Renal pelvis (tissue), 4 donors: Measurements from ENCODE around the gene KRTAP10-3. TPM values are rescaled to one million over a fixed set of nuclear protein-coding genes. Genes with fewer than 3 reads are reported as not detected.
"Not testable (repeated sequence)": the region's sequence is repeated elsewhere in the genome, so short reads cannot be mapped to it uniquely, and the experiment has no call there.

Experiments used
- DNase-seq: peaks from one replicate; pipeline ENCODE4 v3.0.0-alpha.2; 2013
- polyA plus RNA-seq, 3 donors: library from polyadenylated mRNA; unstranded; fragments of 120-200 nt; gene quantifications; one replicate each; pipeline ENCODE4 v1.2.1, GENCODE V29; 2013; ENCODE audit not compliant: insufficient read length in 3 of 3

KRTAP10-3 gene
- polyA plus RNA-seq, 3 donors: not detected

DNA sequence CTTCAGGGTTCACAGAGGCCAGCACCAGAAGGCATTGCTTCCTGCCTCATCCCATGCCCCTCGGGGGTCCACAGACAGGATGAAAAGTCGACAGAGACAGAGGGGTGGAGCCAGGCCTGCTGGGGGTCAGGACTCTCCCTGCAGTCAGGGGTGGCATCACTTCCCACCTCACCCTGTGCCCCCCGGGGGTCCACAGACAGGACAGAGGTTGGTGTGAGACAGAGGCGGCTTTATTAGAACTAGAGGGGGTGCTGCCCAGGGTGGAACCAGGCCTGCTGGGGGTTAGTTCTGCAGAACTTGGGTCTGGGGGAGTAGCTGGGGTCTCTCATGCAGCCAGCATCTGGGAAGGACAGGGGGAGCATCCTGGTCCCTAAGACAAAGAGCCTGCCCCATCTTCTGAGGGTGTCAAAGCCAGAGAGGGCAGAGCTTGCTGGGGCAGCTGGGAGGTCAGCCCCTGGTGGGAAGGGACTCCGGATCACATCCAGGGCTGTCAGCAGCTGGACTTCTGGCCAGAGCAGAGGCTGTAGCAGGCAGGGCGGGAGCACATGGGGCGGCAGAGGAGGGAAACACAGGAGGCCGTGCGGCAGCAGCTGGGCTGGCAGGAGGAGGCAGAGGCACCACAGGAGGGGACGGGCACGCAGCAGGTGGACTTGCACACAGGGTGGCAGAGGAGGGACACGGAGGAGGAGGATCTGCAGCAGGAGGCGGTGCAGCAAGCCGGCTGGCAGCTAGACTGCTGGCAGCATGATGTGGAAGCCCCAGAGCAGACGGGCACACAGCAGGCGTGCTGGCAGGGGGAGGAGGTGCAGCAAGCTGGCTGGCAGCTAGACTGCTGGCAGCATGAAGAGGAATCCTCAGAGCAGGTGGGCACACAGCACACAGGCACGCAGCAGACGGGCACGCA lies 32.6 kb upstream of the KRTAP10-3 start:
- not testable (repeated sequence) for DNase-seq

DNA sequence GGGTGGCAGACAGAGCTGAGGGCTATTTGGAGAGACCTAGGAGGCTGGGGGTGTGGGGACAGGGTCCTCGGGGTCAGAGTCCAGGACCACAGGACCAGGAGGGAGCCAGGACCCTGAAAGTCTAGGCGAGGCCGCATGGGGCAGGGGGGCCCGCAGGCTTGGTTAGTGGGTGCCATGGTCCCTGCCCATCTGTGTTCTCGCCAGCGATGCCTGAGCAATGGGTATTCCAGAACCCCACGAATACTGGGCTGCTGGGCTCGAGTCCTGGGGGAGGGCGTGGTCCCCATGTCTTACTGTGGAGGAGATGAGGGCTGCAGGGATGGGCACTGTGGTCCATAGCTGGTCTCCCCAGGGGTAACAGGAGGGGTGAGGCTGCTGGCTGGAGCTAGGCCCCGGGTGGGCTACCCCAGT lies 31.7 kb upstream of the KRTAP10-3 start:
- no peak for DNase-seq

DNA sequence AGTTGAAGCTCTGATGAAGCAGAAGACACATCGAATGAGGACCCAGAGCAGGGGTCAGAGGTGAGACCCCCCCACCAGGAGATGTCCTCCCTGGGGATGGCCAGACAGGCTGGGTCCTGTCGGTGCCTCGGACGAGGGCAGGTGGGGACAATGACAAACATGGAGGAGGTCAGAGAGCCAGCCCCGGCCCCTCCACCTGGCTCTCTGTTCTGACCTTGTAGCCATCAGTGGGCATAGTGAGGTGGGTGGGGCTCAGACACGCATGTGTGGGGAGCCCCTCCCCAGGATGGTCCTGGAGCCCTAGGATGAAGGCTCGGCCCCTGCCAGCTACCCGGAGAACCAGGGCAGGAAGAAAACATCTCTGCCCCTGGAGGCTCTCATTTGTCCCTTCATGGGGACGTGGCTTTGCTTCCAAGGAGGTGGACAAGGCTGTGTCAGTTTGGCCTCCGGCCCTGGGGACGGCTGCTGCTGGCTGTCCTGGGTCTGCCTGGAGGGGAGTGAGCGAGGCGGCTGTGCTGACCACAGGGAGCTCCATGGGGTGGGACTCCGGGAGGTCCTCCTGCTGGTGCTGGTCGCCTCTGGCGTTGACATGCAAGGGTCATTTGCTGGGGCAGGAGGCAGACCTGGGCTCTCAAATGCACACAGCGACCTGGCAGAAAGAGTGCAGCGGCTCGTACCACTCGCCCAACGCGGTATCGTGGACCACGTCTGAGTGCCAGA lies 31.2 kb upstream of the KRTAP10-3 start:
- DNase-seq: no peak

DNA sequence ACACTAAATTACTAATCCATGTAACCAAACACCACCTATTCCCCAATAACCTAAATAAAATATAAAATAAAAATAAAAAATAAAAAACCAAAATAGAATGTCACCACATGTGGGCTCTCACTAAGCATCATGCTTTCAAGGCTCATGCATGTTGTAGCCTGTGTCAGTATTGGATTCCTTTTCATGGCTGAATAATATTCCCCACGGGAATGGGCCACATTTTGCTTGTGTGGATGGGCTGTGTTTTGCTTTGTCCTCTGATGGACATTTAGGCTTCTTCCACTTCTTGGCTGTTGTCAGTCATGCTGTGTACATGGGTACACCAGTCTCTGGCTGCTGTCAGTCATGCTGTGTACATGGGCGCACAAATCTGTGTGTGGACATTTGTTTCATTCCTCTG lies 30.5 kb upstream of the KRTAP10-3 start:
- no peak for DNase-seq

DNA sequence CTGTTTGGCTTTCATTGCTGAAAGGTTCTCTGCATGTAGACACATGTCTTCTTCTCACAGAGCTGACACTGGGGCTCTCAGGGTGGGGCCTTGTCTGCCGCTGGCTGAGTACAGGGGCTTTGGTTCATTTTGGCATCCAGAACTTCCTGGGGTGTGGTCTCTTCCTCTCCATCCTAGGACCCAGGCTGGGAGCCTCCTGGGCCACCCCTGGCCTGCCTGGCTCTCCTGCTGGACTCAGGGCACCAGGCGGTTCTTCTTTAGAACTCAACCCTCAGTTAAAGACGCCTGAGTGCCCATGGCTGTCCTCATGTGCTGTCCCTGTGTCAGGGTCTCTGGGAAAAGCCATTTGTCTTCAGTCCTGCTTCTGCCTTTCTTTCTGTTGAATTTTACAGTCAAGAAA lies 27.3 kb upstream of the KRTAP10-3 start:
- no peak for DNase-seq

DNA sequence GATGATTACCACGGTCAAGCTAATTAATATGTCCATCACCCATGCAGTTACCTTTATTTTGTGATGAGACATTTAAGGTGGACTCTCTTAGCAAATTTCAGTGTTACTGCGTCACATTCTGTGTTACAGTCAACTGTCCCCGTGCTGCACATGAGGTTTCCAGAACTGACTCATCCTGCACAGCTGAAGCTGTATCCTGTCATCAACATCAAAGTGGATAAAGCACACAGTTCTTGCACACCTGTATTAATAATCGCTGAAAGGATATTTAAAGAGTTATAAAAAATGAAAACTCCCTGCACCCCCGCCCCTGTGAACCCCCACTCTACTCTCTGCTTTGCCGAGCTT lies 25.2 kb upstream of the KRTAP10-3 start:
- no peak for DNase-seq

DNA sequence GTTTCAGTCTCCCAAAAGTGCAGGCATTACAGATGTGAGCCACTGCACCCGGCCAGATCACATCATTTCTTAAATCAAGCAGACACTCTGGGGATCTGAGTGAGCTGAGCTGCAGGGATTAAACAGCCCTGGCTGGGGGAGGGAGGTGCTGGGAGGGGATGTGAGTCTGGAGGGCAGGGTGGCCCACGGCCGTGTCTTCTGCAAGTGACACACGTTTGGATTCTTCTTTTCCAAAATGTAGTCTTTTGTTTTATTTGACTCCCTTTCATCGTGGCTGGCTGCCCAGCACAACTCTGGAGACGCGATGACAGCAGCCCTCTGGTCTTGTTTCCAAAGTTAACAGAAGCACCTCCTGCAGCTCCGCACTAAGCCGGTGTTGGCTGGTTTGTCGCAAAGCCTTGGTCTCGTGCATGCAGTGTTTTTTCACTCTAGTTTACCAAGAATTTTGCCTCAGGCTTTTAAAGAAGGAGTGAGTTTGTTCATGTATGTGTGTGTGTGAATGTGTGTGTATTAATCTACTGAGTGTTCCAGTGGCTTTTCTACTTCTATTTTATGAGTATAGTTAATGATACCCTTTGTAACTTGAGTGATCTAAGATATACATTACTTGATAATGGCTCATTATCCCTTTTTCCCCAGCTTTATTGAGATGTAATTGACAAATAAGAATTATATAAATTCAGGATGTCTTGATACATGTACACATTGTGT lies 24.6 kb upstream of the KRTAP10-3 start:
- peak; percentile 39 for DNase-seq

DNA sequence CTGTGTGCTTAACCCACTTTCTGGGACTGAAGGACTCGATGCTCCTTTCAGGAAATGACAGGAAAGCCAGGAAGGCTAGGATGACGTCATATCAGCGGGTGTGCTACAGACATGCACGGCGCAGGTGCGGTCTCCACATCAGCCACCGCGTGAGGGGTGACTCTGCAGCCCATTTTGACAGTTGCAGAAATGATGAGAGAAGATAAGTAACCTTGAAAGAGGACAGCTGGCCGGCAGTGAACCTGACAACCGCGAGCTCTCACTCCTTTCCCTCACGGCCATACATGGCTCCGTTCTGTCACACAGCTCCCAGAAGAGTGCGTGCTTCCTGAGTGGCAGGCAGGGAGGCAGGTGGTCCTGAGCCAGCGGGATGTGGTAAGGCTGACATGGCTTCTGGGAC lies 23.5 kb upstream of the KRTAP10-3 start:
- no peak for DNase-seq

DNA sequence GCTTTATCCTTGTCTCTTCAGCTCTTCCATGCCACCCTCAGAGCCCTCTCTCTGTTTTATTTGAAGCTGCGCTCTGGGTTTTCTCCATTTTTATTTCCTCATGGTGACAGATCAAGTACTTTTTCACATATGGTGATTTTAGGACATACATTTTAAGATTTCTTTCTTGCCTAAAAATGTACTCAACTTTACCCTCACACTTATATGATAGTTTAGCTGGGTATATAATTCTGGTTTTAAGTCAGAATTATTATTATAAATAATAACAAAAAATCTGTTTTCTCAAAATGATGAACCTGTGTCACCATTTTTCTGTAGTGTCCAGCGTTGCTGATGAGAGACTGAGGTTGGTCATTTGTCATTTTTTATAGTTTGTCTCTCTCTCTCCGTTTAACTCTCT lies 22.6 kb upstream of the KRTAP10-3 start:
- no peak for DNase-seq

DNA sequence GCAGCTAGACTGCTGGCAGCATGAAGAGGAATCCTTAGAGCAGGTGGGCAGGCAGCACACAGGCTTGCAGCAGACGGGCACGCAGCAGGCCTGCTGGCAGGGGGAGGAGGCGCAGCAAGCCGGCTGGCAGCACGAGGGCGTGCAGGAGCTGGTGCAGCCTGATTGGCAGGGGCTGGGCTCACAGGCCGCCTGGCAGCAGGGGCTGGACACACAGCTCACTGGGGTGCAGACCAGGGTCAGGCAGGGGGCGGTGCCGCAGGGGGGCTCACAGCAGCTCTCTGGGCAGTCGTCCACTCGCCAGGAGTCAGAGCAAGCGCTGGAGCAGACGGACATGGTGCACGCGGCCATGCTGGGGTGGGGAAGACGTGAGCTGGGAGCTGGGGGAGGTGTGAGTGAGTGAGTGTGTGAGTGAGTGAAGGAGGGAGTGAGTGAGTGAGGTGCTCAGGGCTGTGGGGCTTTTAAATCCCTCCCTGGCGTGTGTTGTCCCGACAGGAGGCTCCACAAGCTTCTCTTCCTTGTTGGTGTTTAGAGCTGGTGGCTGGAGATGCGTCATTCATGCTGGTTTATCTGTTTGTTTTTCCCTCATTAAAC lies 21.7 kb upstream of the KRTAP10-3 start, which contains the start of gene KRTAP10-5:
KRTAP10-5 (minus strand) TSS at position 374 of the 591 bp plus-strand sequence; CDS start at position 348, 26 bp downstream.
- not testable (repeated sequence) for DNase-seq

DNA sequence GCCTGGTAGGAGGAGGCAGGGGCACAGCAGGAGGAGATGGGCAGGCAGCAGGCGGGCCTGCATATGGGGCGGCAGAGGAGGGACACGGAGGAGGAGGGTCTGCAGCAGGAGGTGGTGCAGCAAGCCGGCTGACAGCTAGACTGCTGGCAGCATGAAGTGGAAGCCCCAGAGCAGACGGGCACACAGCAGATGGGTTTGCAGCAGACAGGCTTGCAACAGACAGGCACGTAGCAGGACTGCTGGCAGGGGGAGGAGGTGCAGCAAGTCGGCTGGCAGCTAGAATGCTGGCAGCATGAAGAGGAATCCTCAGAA lies 21.2 kb upstream of the KRTAP10-3 start:
- DNase-seq: no peak

DNA sequence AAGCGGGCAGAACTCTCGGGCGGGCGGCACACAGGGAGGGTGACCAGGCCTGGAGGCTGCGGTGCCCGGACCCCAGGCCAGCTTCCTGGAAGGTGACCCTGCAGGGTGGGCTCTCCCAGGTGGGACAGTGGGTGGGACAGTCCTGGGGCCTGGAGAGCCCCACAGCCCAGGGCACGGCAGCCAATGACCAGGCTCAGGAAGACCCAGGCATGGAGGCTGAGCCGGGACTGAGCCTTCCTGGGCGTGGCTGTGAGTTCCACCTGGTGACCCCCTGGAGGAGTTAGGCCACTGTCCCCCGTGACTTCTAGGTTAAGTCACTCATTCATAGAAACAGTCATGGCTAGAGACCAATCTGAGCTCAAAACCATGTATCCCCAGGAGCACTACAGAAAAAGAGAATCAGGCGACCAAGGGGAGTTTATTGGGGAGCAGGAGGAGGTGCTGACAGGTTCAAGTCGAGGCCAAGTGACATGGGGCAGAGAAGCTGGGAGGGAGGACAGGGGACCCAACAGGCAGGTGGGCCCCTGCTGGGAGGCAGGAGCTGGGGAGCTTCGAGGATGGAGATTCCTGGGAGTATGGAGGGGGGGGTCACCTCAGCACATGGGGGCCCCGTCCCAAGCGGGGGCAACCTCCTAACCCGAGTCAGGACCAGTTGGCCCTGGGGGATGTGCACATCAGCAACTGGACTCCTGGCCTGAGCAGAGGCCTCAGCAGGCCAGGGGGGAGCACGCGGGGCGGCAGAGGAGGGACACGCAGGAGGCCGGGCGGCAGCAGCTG lies 20.6 kb upstream of the KRTAP10-3 start:
- no peak for DNase-seq

DNA sequence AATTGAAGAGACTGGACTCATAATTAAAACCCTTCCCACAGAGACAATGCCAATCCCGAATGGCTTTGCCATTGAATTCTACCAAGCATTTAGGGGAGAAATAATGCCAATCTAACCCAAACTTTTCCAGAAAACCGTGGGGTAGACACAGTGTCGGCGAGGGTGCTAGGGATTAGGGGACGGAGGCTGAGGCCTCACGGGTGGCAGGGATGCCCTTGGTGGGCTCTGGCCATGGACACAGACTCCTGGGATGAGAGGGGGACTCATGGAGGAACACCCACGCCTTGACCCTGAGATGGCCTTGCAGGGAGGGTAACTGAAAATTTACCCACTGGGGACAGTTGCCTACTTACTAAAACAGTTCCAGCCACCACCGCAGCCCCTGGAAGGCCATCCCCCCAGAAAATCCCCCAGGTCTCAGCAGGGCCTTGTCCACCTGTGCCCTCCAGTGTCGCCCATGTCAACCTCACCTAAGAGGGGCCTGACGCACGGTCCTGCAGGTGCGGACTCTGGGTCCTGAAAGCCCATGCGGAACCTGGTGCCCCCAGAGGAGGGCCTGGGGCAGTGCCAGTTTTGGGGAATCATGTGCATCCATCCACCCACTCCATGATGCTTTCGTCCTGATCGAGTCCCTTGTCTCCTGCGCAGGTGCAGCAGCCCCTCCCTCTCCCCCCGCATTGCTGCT lies 19.9 kb upstream of the KRTAP10-3 start:
- no peak for DNase-seq

DNA sequence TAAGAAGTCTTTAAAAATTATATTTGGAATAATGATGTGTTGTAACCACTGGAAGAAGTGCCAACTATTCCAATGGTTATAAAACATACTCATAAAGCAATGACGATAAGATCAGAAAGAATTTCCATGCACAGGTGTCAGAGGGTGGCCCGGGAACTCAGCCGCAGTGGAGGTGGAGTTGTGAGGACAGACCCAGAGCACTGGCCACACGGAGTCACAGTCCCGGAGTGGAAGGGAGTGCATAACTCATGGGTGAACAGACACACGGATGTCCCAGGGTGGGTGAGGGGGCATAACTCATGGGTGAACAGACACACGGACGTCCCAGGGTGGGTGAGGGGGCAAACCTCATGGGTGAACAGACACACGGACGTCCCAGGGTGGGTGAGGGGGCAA lies 17.4 kb upstream of the KRTAP10-3 start:
- no peak for DNase-seq

DNA sequence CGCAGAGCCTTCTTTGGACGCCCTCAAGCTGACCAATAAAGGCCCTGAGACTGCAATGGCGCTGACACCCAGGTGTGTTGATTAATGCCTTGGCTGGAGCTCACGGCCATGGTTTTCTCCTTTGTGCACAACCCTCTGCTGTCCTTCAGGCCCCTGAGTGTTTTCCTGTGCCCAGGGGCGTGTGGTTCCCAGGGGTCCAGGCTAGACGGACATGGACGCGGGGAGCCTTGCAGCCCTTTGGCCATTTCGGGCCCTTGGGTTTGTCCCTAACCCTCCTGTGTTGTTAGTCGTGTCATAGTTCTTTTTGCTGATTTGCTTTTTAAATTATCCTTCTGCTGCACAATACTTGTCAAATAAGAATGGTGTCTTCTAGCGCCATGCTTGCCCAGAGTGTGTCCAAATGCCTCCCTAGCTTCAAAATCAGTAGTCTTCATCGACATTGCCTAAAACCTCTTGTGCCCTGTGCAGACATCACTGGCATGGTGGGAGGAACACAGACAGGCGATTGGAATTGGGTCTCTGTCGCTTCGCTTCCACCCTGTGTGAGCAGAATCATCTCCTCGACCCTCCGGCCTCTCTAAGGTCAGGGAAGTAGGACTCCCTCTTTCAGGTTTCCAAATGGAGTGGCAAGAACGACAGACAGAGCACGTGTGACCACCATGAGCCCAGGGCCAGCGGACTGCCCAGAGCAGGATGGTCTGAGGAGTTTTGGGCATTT lies 16.9 kb upstream of the KRTAP10-3 start:
- no peak for DNase-seq

DNA sequence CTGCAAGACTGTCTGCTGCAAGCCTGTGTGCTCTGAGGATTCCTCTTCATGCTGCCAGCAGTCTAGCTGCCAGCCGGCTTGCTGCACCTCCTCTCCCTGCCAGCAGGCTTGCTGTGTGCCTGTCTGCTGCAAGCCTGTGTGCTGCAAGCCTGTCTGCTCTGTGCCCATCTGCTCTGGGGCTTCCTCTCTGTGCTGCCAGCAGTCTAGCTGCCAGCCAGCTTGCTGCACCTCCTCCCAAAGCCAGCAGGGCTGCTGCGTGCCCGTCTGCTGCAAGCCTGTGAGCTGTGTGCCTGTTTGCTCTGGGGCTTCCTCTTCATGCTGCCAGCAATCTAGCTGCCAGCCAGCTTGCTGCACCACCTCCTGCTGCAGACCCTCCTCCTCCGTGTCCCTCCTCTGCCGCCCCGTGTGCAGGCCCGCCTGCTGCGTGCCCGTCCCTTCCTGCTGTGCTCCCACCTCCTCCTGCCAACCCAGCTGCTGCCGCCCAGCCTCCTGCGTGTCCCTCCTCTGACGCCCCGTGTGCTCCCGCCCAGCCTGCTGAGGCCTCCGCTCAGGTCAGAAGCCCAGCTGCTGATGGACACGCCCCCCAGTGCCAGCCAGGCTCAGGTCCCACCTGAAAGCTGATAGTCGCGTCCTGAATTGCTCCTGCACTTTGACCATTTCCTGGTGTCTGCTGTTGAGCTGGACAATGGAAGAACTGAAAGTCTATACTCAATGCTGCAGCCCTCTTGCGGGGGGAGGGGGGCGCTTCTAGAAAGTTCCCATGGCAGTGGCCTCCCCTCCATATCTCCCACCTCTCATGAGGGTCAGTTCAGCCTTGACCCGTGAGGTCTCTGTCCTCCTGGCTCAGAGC lies 16.1 kb upstream of the KRTAP10-3 start:
- no peak for DNase-seq

DNA sequence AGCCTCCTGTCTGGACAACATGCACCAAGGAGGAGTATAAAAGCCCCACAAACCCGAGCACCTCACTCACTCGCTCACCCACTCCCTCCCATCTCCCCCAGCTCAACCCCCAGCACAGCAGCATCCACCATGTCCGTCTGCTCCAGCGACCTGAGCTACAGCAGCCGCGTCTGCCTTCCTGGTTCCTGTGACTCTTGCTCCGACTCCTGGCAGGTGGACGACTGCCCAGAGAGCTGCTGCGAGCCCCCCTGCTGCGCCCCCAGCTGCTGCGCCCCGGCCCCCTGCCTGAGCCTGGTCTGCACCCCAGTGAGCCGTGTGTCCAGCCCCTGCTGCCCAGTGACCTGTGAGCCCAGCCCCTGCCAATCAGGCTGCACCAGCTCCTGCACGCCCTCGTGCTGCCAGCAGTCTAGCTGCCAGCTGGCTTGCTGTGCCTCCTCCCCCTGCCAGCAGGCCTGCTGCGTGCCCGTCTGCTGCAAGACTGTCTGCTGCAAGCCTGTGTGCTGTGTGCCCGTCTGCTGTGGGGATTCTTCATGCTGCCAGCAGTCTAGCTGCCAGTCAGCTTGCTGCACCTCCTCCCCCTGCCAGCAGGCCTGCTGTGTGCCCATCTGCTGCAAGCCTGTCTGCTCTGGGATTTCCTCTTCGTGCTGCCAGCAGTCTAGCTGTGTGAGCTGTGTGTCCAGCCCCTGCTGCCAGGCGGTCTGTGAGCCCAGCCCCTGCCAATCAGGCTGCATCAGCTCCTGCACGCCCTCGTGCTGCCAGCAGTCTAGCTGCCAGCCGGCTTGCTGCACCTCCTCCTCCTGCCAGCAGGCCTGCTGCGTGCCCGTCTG lies 15.2 kb upstream of the KRTAP10-3 start, which contains the start of gene KRTAP10-4:
KRTAP10-4 (plus strand) TSS at position 100 of the 827 bp plus-strand sequence; CDS start at position 130, 30 bp downstream.
- not testable (repeated sequence) for DNase-seq

DNA sequence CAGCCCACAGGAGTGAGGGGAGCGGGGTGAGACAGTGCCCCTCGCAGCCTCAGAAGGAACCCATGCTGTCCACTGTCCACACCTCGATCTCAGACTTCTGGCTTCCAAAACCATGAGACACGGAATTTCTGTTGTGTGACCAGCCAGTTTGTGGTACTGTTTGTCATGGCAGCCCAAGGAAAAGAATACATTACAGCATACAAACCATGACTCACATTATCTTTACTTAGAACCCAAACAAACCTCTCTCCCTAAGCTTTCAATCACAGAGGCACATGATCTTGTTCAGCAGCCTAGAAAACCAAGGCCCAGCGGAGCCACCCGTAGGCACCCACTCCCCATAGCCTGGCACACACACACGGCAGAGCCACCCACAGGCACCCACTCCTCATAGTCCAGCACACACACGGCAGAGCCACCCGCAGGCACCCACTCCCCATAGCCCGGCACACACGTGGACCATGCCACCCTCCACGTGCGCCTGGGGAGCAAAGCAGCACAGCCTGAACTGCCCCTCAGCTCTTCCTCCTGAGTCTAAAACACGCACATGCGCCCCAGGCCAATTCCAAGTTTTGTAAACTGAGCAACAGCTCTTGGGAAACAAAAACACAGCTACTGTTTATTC lies 14.5 kb upstream of the KRTAP10-3 start:
- DNase-seq: no peak
